ENCODE measurements around the gene TMEM258. TPM values are rescaled to one million over a fixed set of nuclear protein-coding genes. Genes with fewer than 3 reads are reported as not detected.

TMEM258 gene
- total RNA-seq, 1 donor from 2014 or later = 125 TPM

- Mint-ChIP-seq H3K9me3 (ENCODE audit: unreplicated experiment) (no peaks in the 10 kb centered on the region), H3K27ac (ENCODE audit: unreplicated experiment) (no peak within 1 kb of the TSS), H3K36me3 (ENCODE audit: low read depth, unreplicated experiment) (no peaks in the 10 kb centered on the region), H3K27me3 (ENCODE audit: unreplicated experiment) (peaks cover 22% of the 10 kb centered on the region), H3K4me3 (ENCODE audit: unreplicated experiment) (peak within 1 kb of the TSS; percentile 60), H3K4me1 (ENCODE audit: unreplicated experiment) (peaks cover 16% of the 10 kb centered on the region)
- DNase-seq (ENCODE audit: low spot score) = peak; percentile 84
- peak; percentile 33 for TF ChIP-seq CTCF (IDR thresholded peaks at IDR 0.05; ENCODE audit: unreplicated experiment)
Measured at GRCh38 chr11:61752117-61752924, 40.1 kb downstream of the TMEM258 start, which contains the start of gene MYRF. Gene MYRF (plus strand): TSS chr11:61752636. CDS start chr11:61752745, 109 bp downstream.

- H3K36me3 Mint-ChIP-seq (ENCODE audit: low read depth, unreplicated experiment) = no peaks in the 10 kb centered on the region
- H3K9me3 Mint-ChIP-seq (ENCODE audit: unreplicated experiment) = no peaks in the 10 kb centered on the region
- no peak overlapping the region for H3K27ac Mint-ChIP-seq (ENCODE audit: unreplicated experiment)
- peaks cover 13% of the 10 kb centered on the region for H3K4me1 Mint-ChIP-seq (ENCODE audit: unreplicated experiment)
- H3K4me3 Mint-ChIP-seq (ENCODE audit: unreplicated experiment) = peak overlapping the region; percentile 12
- no peak for DNase-seq (ENCODE audit: low spot score)
- no peak for TF ChIP-seq CTCF (IDR thresholded peaks at IDR 0.05; ENCODE audit: unreplicated experiment)
- peaks cover 21% of the 10 kb centered on the region for H3K27me3 Mint-ChIP-seq (ENCODE audit: unreplicated experiment)
Measured at GRCh38 chr11:61751384-61751783, 41.0 kb downstream of the TMEM258 start.

GRCh38 chr11:61750631-61751273, 41.6 kb downstream of the TMEM258 start:
- peaks cover 7% of the 10 kb centered on the region for H3K4me1 Mint-ChIP-seq (ENCODE audit: unreplicated experiment)
- TF ChIP-seq CTCF (IDR thresholded peaks at IDR 0.05; ENCODE audit: unreplicated experiment) = no peak
- no peak for DNase-seq (ENCODE audit: low spot score)
- no peaks in the 10 kb centered on the region for H3K9me3 Mint-ChIP-seq (ENCODE audit: unreplicated experiment)
- peaks cover 24% of the 10 kb centered on the region for H3K27me3 Mint-ChIP-seq (ENCODE audit: unreplicated experiment)
- H3K27ac Mint-ChIP-seq (ENCODE audit: unreplicated experiment) = no peak overlapping the region
- H3K4me3 Mint-ChIP-seq (ENCODE audit: unreplicated experiment) = peak overlapping the region; percentile 12
- H3K36me3 Mint-ChIP-seq (ENCODE audit: low read depth, unreplicated experiment) = no peaks in the 10 kb centered on the region

GRCh38 chr11:61749591-61750217, 42.7 kb downstream of the TMEM258 start:
- no peak for DNase-seq (ENCODE audit: low spot score)
- Mint-ChIP-seq H3K4me3 (ENCODE audit: unreplicated experiment) (no peak overlapping the region), H3K36me3 (ENCODE audit: low read depth, unreplicated experiment) (no peaks in the 10 kb centered on the region), H3K27me3 (ENCODE audit: unreplicated experiment) (peaks cover 20% of the 10 kb centered on the region), H3K4me1 (ENCODE audit: unreplicated experiment) (peaks cover 7% of the 10 kb centered on the region), H3K27ac (ENCODE audit: unreplicated experiment) (no peak overlapping the region), H3K9me3 (ENCODE audit: unreplicated experiment) (no peaks in the 10 kb centered on the region)
- TF ChIP-seq CTCF (IDR thresholded peaks at IDR 0.05; ENCODE audit: unreplicated experiment) = no peak

Measured in endothelial cell (in vitro differentiated cells).